Measurements from ENCODE around the gene PTPMT1.
"Not testable (repeated sequence)": the region's sequence is repeated elsewhere in the genome, so short reads cannot be mapped to it uniquely, and the experiment has no call there.

Gene PTPMT1

DNA sequence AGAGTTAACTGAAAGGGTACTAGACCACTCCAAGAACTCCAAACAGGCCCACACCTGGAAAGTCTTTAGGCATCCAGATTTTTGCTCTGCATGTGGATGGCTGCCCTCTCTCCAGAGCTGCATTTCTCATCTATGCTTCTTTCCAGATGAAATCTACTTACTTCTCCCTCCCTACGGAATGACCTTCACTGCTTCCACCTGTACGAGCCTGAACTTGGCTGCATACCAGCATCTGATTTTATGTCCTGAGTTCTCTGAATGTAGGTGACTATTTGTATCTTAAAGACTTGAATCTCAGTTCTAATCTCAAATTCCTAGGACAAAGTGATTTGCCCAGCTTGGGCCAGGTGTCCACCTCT lies 25.7 kb upstream of the PTPMT1 start:
- in situ Hi-C loops (cut with HindIII; ENCODE audit: low pct_ligation_motif_present, low pct_unique_long_range_greater_than_20kb, low sequenced_read_pairs) = no loop called here
- DNase-seq = no peak

DNA sequence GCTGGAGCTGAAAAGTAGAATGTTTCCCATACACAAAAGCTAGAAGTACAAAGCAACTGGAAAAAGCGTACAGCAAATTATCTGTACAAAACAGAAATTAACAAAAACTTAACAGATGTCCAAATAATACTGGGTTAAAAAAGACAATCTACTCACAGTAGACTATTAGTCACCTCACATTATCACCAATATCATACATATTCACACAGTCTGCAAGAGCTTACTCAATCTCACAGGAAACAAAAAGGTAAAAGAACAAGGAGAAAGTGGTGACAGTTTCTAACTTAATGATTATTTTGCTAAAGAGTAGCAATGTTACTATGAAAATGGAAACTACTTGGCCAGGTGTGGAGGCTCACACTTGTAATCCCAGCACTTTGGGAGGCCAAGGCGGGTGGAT lies 24.3 kb upstream of the PTPMT1 start:
- DNase-seq = no peak
- in situ Hi-C loops (cut with HindIII; ENCODE audit: low pct_ligation_motif_present, low pct_unique_long_range_greater_than_20kb, low sequenced_read_pairs) = no loop called here

DNA sequence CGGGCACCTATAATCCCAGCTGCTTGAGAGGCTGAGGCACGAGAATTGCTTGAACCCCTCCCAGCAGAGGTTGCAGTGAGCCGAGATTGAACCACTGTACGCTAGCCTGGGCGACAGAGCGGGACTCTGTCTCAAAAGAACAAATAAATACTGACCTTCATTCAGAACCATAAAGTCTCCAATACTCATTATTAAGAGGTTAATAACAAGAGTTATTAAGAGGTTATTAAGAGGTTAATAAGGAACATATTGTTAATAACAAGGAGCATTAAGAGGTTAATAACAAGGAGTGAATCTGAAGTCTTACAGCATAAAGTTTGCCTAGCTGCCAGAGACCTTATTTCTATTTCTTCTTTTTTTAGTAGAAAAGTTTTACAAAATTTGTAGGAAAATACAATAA lies 20.1 kb upstream of the PTPMT1 start:
- no peak for DNase-seq

DNA sequence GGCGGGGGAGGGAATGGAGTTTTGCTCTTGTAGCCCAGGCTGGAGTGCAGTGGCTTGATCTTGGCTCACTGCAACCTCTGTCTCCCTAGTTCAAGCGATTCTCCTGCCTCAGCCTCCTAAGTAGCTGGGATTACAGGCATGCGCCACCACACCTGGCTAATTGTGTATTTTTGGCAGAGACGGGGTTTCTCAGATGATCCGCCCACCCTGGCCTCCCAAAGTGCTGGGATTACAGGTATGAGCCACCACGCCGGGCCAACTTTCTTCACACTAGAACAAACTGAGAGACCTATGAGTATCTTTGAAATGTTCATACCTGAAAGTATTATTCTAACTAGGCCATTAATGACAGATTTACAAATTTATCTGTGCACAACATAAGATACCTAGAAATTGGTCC lies 19.1 kb upstream of the PTPMT1 start:
- DNase-seq; in situ Hi-C loops (cut with HindIII; ENCODE audit: low pct_ligation_motif_present, low pct_unique_long_range_greater_than_20kb, low sequenced_read_pairs): not testable (repeated sequence)

More for the DNA sequence above, 20.1 kb upstream of the PTPMT1 start:
- in situ Hi-C loops (cut with HindIII; ENCODE audit: low pct_ligation_motif_present, low pct_unique_long_range_greater_than_20kb, low sequenced_read_pairs) = no loop called here

DNA sequence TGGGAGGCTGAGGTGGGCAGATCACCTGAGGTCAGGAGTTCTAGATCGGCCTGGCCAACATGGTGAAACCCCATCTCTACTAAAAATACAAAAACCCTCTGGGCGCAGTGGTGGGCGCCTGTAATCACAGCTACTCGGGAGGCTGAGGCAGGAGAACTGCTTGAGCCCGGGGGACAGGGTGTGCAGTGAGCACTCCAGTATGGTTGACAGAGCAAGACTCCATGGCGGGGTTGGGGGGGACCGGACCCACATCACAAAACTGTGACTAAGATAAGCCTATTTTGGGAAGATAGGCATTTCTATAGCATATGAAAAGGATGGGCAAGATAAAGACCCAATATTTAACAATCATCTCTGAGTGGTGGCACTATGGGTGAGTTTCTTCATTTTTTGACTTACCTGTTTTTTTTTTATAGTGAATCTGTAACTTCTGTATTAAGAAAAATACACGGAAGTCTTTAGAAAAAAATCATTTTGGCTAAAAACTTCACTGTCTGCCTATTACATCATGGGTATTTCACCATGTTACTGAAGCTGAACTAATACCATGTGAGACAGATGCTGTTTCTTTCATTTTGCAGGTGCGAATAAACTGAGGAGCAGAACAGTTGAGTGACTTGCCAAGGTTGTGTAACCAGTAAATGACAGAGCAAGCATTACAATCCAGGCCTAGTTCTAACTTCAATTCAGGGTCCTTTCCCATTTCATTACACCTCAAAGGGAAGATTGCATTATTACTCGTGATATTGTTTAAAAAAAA lies 14.9 kb upstream of the PTPMT1 start:
- in situ Hi-C loops (cut with HindIII; ENCODE audit: low pct_ligation_motif_present, low pct_unique_long_range_greater_than_20kb, low sequenced_read_pairs) = no loop called here
- DNase-seq = no peak

DNA sequence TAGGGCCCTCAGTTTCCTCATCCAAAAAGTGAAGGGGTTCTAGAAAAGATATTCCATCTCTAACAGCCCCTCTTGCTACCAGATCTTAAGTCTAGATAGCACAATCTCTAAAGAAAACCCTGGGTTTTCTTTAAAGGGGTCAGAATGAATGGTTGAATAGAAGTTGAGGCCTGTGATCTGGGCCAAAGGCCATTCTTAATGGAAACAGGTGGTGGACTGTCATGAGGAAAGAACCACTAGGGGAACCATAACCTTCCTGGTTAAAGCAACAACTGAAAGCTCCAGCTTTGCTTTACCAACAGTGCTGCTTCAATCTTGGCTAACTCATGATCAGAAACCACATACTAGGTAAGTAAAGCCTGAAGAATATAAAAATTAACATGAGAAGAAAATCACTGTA lies 14.3 kb upstream of the PTPMT1 start:
- in situ Hi-C loops (cut with HindIII; ENCODE audit: low pct_ligation_motif_present, low pct_unique_long_range_greater_than_20kb, low sequenced_read_pairs) = no loop called here
- peak; percentile 50 for DNase-seq

DNA sequence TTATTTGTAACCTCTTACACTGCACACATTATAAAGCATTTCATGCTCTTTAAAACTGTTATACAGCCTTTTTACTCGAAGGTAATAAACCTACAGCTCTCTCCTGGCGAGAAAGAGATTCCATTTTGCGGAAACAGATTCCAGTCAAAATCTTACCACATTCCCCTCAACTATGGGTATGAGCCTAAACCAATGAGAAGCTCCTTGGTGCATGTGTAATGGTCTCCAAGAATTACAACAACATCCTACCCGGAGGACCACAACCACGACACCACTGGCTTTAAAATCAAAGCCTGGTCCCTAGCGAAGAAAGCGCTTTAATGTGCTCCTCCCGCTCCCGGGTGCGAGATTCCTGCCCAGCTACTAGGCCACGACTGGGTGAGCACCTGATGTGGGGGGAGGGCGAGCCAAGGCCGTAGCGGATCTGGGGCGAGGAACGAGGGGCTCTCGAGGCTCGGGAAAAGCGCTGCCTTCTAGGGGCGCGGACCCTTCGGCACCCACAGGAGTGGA lies 13.3 kb upstream of the PTPMT1 start:
- DNase-seq = peak; percentile 52
- in situ Hi-C loops (cut with HindIII; ENCODE audit: low pct_ligation_motif_present, low pct_unique_long_range_greater_than_20kb, low sequenced_read_pairs) = no loop called here

DNA sequence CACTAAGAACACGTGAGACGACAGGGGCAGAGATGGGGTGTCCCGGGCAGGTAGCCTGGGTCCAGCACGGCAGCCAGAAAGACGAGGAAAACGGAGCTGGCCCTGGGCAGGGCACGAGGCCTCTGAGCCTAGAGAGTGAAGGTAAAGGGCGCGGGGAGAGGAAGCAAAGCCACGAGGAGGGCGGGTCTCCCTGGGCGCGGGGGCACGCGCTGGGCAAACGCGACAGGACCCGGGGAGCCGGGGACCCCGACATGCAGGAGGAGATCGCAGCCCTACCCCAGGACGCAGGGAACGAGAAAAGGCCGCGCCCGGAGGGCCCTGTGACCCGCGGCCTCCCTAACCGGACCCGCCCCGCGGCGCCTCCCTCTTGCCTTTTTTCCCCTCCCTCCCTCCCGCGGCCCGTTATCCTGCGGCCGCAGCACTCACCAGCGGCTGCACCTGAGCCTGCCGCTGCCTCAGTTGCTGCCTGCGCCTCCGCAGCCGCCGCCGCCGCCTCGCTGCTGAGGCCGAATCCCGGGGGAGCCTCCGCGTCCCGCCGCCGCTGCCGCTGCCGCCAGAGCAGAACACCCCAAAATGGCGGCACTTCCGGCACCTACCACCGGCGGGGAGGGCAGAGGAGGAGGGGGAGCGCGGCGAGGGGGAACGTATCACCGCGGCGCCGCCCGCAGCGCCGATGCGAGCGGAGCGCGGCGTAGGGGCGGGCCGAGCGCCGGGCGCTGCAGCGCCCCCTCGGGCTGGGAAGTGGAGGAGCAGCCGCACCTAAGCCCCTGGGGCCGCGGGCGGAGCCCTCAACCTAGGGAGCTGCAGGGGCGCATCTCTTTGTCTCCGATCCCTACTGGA lies 12.6 kb upstream of the PTPMT1 start, which contains the start of gene CELF1:
TSS of gene CELF1 (minus strand) at position 567 of the 840 bp plus-strand sequence. CDS start 53,609 bp downstream, outside the sequence.
- in situ Hi-C loops (cut with HindIII; ENCODE audit: low pct_ligation_motif_present, low pct_unique_long_range_greater_than_20kb, low sequenced_read_pairs) = no loop called here
- DNase-seq = peak; percentile 89

DNA sequence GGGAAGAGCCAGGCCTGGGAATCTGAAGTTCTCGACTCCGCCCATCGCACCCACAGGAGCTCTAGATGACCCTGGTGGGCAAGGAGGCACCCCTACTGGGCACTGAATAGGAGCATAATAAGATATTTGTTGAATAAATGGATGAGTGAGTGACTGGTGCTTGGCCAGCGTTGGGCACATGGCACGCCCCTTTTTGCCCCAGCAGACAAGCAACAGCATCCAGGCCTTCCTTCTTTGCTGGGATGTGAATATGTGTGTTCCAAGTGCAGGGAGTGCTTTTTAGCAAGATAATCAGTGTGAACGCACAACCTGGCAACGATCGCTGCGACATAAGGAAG lies 12.0 kb upstream of the PTPMT1 start:
- in situ Hi-C loops (cut with HindIII; ENCODE audit: low pct_ligation_motif_present, low pct_unique_long_range_greater_than_20kb, low sequenced_read_pairs) = no loop called here
- DNase-seq = no peak

DNA sequence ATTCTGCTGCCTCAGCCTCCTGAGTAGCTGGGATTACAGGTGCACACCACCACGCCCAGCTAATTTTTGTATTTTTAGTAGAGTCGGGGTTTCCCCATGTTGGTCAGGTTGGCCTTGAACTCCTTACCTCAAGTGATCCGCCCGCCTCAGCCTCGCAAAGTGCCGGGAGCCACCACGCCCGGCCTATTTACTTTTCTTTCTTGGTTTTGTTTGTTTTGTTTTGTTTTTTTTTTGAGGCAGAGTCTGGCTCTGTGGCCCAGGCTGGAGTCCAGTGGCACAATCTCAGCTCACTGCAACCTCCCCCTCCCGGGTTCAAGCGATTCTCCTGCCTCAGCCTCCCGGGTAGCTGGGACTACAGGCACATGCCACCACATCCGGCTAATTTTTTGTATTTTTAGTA lies 8.4 kb upstream of the PTPMT1 start:
- in situ Hi-C loops (cut with HindIII; ENCODE audit: low pct_ligation_motif_present, low pct_unique_long_range_greater_than_20kb, low sequenced_read_pairs); DNase-seq: not testable (repeated sequence)

DNA sequence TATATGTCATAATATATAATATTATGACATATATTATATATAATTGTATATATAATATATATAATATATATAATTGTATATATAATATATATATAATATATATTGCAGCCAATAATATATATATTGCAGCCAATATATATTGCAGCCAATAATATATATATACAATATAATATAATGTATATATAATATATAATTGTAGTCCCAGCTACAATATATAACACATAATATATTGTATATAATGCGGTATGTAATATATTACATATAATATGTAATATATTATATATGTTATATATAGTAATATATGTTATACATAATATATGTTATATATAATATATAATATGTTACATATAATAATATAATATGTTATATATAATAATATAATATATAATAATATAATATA lies 6.7 kb upstream of the PTPMT1 start:
- no peak for DNase-seq
- in situ Hi-C loops (cut with HindIII; ENCODE audit: low pct_ligation_motif_present, low pct_unique_long_range_greater_than_20kb, low sequenced_read_pairs) = no loop called here

DNA sequence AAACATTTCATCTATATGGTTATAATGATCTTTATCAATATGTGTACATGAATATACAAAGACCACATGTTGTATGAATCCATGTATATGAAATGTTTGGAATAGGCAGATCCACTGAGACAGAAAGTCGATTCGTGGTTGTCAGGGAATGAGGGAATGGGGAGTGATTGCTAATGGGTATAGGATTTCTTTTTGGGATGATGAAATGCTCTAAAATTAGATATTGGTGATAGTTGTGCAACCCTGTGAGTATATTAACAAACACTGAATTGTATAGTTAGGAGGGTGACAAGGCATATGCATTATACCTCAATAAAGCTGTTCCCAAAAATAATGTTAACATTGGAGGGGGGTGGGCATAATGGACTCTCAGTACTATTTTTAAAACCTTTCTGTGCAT lies 5.0 kb upstream of the PTPMT1 start:
- DNase-seq = no peak
- in situ Hi-C loops (cut with HindIII; ENCODE audit: low pct_ligation_motif_present, low pct_unique_long_range_greater_than_20kb, low sequenced_read_pairs) = no loop called here

DNA sequence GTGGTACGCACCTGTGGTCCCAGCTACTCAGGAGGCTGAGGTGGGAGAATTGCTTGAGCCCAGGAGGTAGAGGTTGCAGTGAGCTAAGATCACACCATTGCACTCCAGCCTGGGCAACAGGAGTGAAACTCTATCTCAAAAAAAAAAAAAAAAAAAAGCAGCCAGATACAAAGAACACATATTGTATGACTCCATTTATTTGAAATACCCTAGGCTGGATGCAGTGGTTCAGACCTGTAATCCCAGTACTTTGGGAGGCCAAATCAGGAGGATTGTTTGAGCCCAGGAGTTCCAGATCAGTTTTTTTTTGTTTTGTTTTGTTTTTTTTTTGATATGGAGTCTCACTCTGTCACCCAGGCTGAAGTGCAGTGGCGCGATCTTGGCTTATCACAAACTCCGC lies 3.0 kb upstream of the PTPMT1 start:
- in situ Hi-C loops (cut with HindIII; ENCODE audit: low pct_ligation_motif_present, low pct_unique_long_range_greater_than_20kb, low sequenced_read_pairs) = not testable (repeated sequence)

DNA sequence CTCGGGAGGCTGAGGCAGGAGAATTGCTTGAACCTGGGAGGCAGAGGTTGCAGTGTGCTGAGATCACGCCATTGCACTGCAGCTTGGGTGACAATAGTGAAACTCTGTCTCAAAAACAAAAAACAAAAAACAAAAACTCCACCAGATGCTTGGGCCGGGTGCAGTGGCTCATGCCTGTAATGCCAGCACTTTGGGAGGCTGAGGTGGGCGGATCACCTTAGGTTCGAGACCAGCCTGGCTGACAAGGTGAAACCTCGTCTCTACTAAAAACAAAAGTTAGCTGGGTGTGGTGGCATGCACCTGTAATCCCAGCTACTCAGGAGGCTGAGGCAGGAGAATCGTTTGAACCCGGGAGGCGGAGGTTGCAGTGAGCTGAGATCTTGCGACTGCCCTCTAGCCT lies 1.0 kb upstream of the PTPMT1 start:
- in situ Hi-C loops (cut with HindIII; ENCODE audit: low pct_ligation_motif_present, low pct_unique_long_range_greater_than_20kb, low sequenced_read_pairs); DNase-seq: not testable (repeated sequence)

More for the DNA sequence above, 3.0 kb upstream of the PTPMT1 start:
- not testable (repeated sequence) for DNase-seq

DNA sequence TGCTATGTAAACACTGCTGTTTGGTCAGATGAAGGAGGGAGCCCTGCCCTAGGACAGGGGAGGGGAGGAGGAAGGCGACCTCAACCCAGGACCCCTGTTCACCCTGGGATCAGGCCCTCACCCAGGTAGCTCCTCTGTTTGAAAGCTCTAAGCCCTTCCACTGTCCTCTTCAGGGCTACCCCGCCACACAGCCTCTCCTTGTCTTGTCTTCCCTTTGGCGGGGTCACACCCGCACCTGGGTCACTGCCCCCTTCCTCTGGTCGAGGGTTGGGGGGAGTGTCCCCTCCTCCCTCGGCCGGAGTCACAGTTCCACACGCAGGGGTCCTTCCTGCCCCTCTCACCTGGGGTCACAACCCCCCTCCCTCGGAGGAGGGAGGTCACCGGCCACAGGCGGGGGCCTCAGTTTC lies 463 bp upstream of the PTPMT1 start:
- in situ Hi-C loops (cut with HindIII; ENCODE audit: low pct_ligation_motif_present, low pct_unique_long_range_greater_than_20kb, low sequenced_read_pairs) = no loop called here
- no peak for DNase-seq

DNA sequence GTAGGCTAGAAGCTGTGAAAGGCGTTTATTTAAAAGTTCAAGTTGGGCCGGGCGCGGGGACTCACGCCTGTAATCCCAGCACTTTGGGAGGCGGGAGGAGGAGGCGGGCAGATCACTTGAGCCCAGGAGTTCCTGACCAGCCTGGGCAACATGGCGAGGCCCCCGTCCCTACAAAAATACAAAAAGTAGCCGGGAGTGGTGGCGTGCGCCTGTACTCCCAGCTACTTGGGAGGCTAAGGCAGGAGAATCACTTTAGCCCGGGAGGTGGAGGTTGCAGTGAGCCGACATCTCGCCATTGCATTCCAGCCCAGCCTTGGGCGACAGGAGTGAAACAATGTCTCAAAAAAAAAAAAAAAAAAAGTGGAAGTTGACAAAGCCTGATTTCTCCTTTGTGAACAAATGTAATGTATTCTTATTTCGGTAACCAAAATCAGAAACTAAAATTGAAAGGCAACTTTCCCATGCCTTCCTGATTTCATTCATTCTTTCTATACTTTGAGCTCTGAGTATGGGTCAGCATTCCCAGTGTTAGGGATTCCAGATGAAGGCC lies 825 bp downstream of the PTPMT1 start:
- no peak for DNase-seq
- in situ Hi-C loops (cut with HindIII; ENCODE audit: low pct_ligation_motif_present, low pct_unique_long_range_greater_than_20kb, low sequenced_read_pairs) = no loop called here

DNA sequence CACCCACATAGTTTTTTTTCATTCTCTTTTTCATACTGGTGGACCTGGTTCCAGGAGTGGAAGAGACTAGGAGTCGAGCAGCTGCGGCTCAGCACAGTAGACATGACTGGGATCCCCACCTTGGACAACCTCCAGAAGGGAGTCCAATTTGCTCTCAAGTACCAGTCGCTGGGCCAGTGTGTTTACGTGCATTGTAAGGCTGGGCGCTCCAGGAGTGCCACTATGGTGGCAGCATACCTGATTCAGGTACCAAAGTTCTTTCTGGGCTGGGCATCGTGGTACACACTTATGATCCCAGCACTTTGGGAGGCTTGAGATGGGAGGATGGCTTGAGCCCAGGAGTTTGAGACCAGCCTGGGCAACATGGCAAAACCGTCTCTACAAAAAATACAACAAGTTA lies 4.2 kb downstream of the PTPMT1 start:
- in situ Hi-C loops (cut with HindIII; ENCODE audit: low pct_ligation_motif_present, low pct_unique_long_range_greater_than_20kb, low sequenced_read_pairs) = no loop called here
- no peak for DNase-seq

DNA sequence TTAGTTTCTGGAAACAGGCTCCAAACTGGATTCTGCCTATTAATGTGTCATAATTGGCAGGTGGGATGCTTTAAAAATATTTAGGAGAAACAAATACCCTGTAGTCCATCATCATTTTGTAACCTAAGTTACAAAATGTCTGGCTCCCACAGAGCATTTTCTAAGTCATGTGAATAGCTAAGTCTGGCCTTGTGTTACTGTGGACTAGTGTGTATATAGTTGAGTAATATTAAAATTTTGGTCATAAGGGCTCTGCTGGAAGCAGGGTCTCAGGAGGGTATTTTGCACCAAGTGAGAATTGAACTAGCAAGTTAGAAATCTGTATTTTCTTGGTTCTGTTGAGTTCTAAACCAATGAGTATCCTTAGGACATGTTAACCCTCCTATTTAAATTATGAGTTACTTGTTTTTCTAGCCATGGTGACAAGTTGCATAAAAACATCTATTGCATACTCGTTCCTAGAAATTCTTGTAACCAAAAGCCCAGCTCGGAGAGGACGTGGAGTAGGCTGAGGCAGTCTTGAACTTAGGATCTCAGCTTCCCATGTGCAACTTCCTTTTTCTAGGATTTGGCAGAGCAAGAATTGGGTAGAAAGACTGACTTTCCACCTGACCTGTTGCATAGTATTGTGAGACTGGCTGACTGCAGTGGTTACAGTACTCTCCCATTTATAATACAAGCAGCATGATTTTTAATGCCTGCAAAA lies 5.4 kb downstream of the PTPMT1 start:
- DNase-seq = no peak
- in situ Hi-C loops (cut with HindIII; ENCODE audit: low pct_ligation_motif_present, low pct_unique_long_range_greater_than_20kb, low sequenced_read_pairs) = no loop called here

DNA sequence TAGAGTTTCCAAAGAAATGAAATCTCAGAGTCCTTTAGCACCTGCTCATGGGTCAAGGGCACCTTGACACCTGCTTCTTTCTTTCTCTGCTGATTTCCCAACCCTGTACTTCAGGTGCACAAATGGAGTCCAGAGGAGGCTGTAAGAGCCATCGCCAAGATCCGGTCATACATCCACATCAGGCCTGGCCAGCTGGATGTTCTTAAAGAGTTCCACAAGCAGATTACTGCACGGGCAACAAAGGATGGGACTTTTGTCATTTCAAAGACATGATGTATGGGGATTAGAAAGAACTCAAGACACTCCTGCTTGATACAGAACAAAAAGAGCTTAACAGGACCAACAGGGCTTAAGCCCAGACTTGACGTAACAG lies 5.9 kb downstream of the PTPMT1 start:
- no peak for DNase-seq
- in situ Hi-C loops (cut with HindIII; ENCODE audit: low pct_ligation_motif_present, low pct_unique_long_range_greater_than_20kb, low sequenced_read_pairs) = no loop called here
